Measurements from ENCODE around the gene NVL.

- TF ChIP-seq CTCF (IDR thresholded peaks at IDR 0.05) (no peak), POLR2AphosphoS5 (IDR thresholded peaks at IDR 0.05) (no peak)
Observed at GRCh38 chr1:224294775-224295174, 35.2 kb downstream of the NVL start.

Measured in gastroesophageal sphincter (tissue), 3 donors.